Ecto neural progenitor cell (in vitro differentiated cells): ENCODE results near the gene CD22.
A peak's percentile ranks its signal among the peaks of the same experiment; 100 is the strongest.
"Not testable (repeated sequence)": the region's sequence is repeated elsewhere in the genome, so short reads cannot be mapped to it uniquely, and the experiment has no call there.

Experiments
- DNase-seq: peaks from one replicate; pipeline ENCODE4 v3.0.0-alpha.2; 2018; ENCODE audit warnings: low spot score

CD22 gene

GRCh38 chr19:35359395-35359794 is 30.4 kb downstream of the CD22 start:
- DNase-seq, result peak; percentile 5

- DNase-seq, result not testable (repeated sequence)
These were observed 31.1 kb downstream of the CD22 start for GRCh38 chr19:35360081-35360480.

- peak; percentile 3 for DNase-seq
These were observed 32.0 kb downstream of the CD22 start for GRCh38 chr19:35360880-35361420.

- peak; percentile 14 for DNase-seq
These were observed 33.4 kb downstream of the CD22 start for GRCh38 chr19:35362261-35363000.

- DNase-seq, result peak; percentile 24
These were observed 34.1 kb downstream of the CD22 start for GRCh38 chr19:35363001-35363590.

GRCh38 chr19:35363711-35364425 is 34.9 kb downstream of the CD22 start:
- DNase-seq, result peak; percentile 45

- no peak for DNase-seq
These were observed 36.3 kb downstream of the CD22 start for GRCh38 chr19:35365303-35365702.

GRCh38 chr19:35368378-35368777 is 39.4 kb downstream of the CD22 start:
- DNase-seq, result no peak

GRCh38 chr19:35369522-35369921 is 40.5 kb downstream of the CD22 start:
- no peak for DNase-seq

- DNase-seq, result no peak
These were observed 41.7 kb downstream of the CD22 start, which contains the start of gene GPR42 for GRCh38 chr19:35370722-35371121. Gene GPR42 (plus strand): TSS chr19:35371068. CDS start chr19:35371360, 292 bp downstream.

- peak; percentile 15 for DNase-seq
These were observed 44.5 kb downstream of the CD22 start for GRCh38 chr19:35373492-35373891.

- DNase-seq, result not testable (repeated sequence)
These were observed 45.0 kb downstream of the CD22 start for GRCh38 chr19:35374031-35374430.

GRCh38 chr19:35375505-35376307 is 46.7 kb downstream of the CD22 start:
- DNase-seq, result peak; percentile 34

GRCh38 chr19:35377656-35378055 is 48.7 kb downstream of the CD22 start:
- no peak for DNase-seq

- no peak for DNase-seq
These were observed 49.4 kb downstream of the CD22 start for GRCh38 chr19:35378356-35378755.

- peak; percentile 10 for DNase-seq
These were observed 50.6 kb downstream of the CD22 start for GRCh38 chr19:35379545-35379944.

GRCh38 chr19:35379992-35380391 is 51.0 kb downstream of the CD22 start:
- peak; percentile 21 for DNase-seq

- peak; percentile 14 for DNase-seq
These were observed 51.6 kb downstream of the CD22 start for GRCh38 chr19:35380450-35381124.

- peak; percentile 16 for DNase-seq
These were observed 52.3 kb downstream of the CD22 start for GRCh38 chr19:35381318-35381717.

- no peak for DNase-seq
These were observed 52.9 kb downstream of the CD22 start for GRCh38 chr19:35381926-35382325.

GRCh38 chr19:35383536-35383935 is 54.5 kb downstream of the CD22 start:
- DNase-seq, result no peak
